GM20000 (cell line): Measurements from ENCODE around the gene MARCHF4.

Source experiments
- DNase-seq: peaks from one replicate; pipeline ENCODE4 v3.0.0; 2012; ENCODE audit warnings: low spot score
- TF ChIP-seq, protein P1 (sequence below): IDR thresholded peaks from 2 replicates; pipeline ENCODE4 v1.5.1; 2012; ENCODE audit warnings: mild to moderate bottlenecking, control low read depth; ENCODE audit errors: extremely low read depth, missing control alignments

Gene MARCHF4

DNA sequence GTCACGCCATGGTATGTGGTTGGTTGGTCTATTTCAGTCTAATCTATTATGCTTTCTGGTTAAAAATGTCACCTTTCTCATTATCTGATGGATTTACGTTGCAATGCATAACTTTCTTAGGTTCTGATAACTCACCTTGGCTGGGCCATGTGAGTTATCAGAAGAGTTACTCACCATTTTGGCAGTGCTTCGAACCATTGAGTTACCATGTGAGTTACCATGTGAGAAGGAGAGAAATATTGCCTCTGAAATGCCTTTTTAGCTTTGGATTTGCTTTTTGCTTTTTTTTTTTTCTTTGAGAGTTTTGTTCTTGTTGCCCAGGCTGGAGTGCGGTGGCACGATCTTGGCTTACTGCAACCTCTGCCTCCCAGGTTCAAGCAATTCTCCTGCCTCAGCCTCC, 41.6 kb upstream of the MARCHF4 start:
- TF ChIP-seq, protein P1, sequence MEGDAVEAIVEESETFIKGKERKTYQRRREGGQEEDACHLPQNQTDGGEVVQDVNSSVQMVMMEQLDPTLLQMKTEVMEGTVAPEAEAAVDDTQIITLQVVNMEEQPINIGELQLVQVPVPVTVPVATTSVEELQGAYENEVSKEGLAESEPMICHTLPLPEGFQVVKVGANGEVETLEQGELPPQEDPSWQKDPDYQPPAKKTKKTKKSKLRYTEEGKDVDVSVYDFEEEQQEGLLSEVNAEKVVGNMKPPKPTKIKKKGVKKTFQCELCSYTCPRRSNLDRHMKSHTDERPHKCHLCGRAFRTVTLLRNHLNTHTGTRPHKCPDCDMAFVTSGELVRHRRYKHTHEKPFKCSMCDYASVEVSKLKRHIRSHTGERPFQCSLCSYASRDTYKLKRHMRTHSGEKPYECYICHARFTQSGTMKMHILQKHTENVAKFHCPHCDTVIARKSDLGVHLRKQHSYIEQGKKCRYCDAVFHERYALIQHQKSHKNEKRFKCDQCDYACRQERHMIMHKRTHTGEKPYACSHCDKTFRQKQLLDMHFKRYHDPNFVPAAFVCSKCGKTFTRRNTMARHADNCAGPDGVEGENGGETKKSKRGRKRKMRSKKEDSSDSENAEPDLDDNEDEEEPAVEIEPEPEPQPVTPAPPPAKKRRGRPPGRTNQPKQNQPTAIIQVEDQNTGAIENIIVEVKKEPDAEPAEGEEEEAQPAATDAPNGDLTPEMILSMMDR: no peak
- DNase-seq: no peak

DNA sequence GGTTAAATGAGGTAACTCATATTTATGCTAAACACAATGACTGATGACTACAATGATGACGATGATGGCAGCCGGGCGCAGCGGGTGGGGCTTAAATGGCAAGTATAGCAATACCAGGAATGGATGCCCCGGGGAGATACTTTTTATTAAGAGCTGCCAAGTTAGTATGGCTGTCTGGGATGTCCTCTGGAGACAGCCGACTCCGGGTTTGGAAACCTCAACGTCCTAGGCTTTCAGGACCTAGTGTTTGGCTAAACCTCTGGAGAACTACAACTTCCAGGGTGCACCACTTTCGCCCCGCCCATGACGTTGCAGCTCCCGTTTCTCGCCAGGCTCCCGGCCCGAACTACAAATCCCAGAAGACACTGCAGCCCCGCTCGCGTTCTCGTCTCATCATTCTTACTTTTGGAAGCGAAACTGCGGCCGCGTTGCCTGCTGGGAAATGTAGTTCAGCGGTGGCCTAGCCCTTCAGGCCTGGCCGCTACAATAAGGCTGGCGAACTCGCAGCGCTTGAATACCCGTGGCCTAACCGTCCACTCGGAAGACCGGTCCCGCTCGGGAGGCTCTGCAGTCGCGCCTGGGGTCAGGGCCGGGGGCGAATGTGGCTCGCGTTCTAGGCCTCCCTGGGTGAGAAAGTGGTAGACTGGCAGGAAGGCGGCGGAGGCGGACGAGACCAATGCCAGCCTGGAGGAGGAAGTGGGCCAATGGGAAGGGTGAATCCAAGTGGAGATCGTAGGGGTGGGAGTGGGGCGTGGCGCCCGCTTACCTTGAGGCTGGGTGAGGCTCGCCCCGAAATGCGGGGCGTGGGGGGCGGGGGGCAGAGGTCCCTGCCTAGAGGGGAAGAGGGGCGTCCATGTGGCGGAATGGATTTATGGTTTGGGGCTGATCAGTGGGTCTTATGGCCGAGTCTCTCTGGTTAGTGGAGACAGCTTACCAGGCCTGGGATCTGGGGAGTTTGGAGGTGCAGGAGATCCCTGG, 40.0 kb upstream of the MARCHF4 start, which contains the start of gene SMARCAL1:
TSS of gene SMARCAL1 (plus strand) at position 463 of the 978 bp plus-strand sequence. CDS start 2,221 bp downstream, outside the sequence.
- DNase-seq: peak; percentile 90
- TF ChIP-seq, protein P1: no peak

DNA sequence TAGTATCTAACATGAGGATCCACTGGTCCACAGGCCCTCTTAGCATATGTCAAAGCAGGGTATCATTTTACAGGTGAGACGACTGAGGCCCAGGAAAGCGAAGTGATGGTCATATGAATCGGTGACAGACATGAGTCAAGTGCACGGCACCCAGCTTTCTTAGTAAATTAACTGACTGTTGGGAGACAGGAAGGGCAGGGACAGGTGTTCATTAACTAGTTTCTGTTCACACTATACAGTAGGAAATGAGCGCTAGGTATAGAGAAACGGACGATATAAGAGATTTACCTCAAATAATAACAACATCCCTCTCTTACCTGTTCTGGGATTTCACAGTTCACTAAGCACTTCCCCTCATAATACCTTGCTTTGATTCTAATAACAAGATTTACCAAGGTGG, 38.3 kb upstream of the MARCHF4 start:
- DNase-seq: no peak
- TF ChIP-seq, protein P1: no peak

DNA sequence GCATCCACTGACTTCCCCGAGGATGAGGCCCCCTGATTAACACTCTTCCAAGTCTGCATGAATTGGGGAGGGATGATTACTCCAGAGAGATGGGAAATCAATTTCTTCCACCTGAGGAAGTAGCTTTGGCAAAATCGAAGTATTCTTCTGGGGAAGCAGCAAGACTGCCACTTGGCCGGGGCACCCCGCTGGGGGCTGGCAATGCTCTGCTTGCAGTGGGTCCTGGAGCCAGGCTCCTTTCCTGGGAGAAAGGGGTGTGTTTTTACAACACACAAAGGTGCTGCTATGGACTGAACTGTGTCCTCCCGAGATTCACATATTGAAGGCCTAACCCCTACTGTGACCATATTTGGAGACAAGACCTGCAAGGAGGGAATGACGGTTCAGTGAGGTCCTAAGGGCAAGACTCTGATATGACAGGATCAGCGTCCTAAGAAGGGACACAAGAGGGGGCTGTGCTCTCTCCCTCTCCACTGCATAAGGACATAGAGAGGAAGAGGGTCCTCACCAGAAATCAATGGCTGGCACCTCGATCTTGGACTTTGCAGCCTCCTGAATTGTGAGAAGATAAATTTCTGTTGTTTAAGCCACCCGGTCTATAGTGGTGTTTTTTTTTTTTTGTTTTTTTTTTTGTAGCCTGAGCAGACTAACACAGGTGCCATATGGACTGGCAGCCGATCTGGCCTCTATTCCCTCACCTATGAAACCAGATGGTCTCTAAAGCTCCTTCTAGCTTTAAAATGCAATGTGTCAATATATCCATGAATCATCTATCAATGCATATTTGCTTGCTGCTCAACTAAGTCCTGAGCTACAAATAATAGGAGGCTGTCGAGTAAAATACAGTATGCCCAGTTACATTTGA, 36.4 kb upstream of the MARCHF4 start:
- TF ChIP-seq, protein P1: no peak
- no peak for DNase-seq

DNA sequence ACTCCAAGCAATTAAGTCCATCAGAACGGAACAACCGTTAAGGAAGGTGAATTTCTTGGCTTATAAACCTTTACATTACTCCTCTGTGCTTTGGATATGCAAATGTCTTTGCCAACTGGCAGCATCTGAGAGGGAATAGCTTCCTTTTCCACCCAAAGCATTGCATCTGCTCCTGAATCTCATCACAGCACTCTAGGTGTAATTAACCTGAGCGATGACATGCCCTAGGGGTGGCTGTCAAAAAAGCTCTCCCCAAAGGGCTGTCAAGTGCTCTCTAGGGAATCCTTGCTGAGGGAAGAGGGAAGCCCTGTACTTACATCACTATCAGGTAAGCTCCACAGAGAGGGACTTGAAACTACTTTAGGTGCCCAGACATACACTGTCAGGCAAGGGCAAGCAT, 34.5 kb upstream of the MARCHF4 start:
- TF ChIP-seq, protein P1: no peak
- DNase-seq: no peak

DNA sequence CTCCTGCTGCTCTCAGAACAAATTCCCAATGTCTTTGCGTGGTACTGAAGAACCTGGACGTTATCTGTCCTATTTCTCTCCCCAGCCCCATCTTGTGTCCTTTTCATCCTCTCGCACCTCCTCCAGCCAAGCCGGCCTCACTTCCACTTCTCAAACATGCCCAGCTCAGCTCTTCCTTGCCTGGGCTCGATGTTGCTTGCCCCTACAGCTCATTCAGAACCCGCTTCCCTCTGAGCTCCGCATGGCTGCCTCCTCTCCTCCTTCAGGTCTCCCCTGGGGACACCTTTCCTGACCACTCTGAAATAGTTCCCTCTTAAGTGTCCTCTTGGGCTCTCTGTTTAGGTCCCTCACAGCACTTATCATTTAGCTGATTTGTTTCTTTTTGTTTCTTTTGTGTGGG, 33.3 kb upstream of the MARCHF4 start:
- TF ChIP-seq, protein P1: no peak
- DNase-seq: no peak
